AG04449 (cell line): Measurements from ENCODE around the gene TFF2.

Experiments used
- CTCF ChIA-PET: fragments of 350-600 bp; formaldehyde crosslinking; extraction: SDS; loops from one replicate; lab custom pipeline; 2021; ENCODE audit warnings: antibody characterized with exemption; lab: Yijun Ruan, JAX
- POLR2A ChIA-PET: fragments of 400-600, 350-600 bp; formaldehyde crosslinking; extraction: SDS; loops from one replicate; lab custom pipeline; 2020; ENCODE audit warnings: antibody characterized with exemption, inconsistent platforms; lab: Yijun Ruan, JAX
- DNase-seq: peaks from one replicate; pipeline ENCODE4 v3.0.0-alpha.2; 2010; ENCODE audit warnings: low read depth, low spot score
- H3K4me3 ChIP-seq: 2 replicates; pipeline ENCODE4 v1.5.1; 2011; ENCODE audit warnings: low read depth, mild to moderate bottlenecking, control low read depth, low read length
- CTCF ChIP-seq: IDR thresholded peaks from one replicate; pipeline ENCODE4 v1.5.1; 2011; ENCODE audit warnings: mild to moderate bottlenecking, moderate library complexity, low read length, control low read depth, inconsistent platforms; ENCODE audit not compliant: insufficient read depth; ENCODE audit errors: missing control alignments

TFF2 gene

GRCh38 chr21:42313501-42313969, 37.3 kb downstream of the TFF2 start:
- TF ChIP-seq CTCF = no peak
- ChIA-PET POLR2A (no interaction called here), CTCF (no interaction called here)
- no peak for DNase-seq
- H3K4me3 ChIP-seq = no peak overlapping the region

GRCh38 chr21:42312626-42313104, 38.1 kb downstream of the TFF2 start:
- ChIA-PET CTCF (interaction anchor here (0.9 kb wide), 1 partner anchor 167 kb away, joined by 3 read pairs; no protein-coding TSS in a partner anchor), POLR2A (no interaction called here)
- no peak overlapping the region for H3K4me3 ChIP-seq
- TF ChIP-seq CTCF = no peak
- DNase-seq = no peak

DNA sequence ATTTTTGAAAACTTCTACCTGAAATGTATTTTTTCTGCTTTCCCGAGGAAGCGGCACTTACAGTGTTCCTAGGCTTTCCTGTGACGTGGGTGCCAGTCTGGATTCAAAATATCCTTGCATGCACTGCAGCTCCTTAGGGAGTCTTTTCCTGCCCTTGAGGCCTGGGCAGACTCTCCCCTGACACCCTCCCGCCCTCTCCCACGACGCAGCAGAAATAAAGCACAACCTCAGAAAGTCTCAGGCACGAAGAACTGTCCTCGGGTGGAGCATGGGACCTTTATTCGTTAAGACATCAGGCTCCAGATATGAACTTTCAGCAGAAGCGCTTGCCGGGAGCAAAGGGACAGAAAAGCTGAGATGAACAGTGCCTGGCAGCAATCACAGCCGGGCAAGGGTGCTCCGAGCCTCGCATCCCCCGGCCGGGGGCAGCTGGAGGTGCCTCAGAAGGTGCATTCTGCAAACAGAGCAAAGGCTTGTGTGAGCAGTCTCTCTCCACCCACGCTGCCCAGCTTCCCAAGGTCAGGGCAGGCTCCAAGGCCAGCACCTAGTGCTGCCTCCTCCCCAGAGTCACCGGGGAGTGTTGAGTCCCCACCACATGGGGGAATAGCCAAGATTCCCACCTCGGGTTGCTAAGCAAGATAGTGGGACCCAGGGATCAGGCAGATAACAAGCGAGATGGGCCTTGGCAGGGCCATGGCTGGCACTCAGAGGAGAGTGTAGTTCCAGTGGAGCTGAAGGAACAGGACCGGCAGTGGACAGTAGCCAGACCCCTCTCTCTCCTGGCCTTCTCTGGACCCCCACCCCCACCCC, 38.8 kb downstream of the TFF2 start:
- ChIA-PET CTCF (interaction anchor here (0.9 kb wide), 1 partner anchor 166 kb away, joined by 3 read pairs; no protein-coding TSS in a partner anchor), POLR2A (no interaction called here)

GRCh38 chr21:42311160-42311559, 39.6 kb downstream of the TFF2 start:
- ChIA-PET POLR2A (no interaction called here), CTCF (interaction anchor here (1.3 to 1.5 kb wide), 4 partner anchors 27 to 495 kb away, joined by 3 read pairs; no protein-coding TSS in a partner anchor)
- DNase-seq = no peak
- TF ChIP-seq CTCF = no peak
- no peak overlapping the region for H3K4me3 ChIP-seq

More for the DNA sequence above, 38.8 kb downstream of the TFF2 start:
- no peak for TF ChIP-seq CTCF
- no peak overlapping the region for H3K4me3 ChIP-seq
- DNase-seq = no peak

DNA sequence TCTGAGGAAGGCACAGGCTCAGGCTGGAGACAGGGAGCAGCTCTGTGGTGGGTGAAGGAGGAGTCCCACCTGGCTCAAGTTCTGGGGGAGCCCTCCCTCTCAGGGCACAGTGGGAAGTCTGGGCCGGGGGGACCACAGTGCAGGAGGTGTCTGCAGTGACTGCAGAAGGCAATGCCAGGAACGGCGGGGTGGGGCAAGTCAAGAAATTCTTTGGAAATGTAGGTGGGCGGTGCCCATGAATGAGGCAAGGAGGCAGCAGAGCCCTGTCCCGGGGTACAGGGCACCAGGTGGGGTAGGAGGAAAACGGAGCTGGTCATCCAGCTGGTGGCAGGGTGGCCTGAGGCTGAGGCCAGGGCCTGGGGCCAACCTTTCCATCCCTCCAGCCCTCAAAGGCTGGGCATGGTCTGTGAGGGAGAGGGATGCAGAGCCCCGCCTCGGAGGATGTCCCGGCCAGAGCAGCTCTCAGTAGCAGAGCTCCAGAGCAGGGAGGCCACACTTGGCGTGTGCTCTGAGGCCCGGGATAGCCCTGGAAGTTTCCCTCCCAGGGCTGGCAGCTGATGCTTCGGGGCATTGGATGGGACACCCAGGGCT, 40.3 kb downstream of the TFF2 start:
- no peak overlapping the region for H3K4me3 ChIP-seq
- TF ChIP-seq CTCF = no peak
- DNase-seq = no peak
- ChIA-PET CTCF (interaction anchor here (0.7 to 1.7 kb wide), 6 partner anchors 9 to 494 kb away, joined by 3 to 5 read pairs (median 3); no protein-coding TSS in a partner anchor), POLR2A (no interaction called here)

- ChIA-PET POLR2A (no interaction called here), CTCF (interaction anchor here (0.7 to 1.7 kb wide), 7 partner anchors 8 to 493 kb away, joined by 3 to 5 read pairs (median 3); no protein-coding TSS in a partner anchor)
- no peak for DNase-seq
- peak; percentile 62 for TF ChIP-seq CTCF
- no peak overlapping the region for H3K4me3 ChIP-seq
These were observed 41.0 kb downstream of the TFF2 start for GRCh38 chr21:42309753-42310213.
